Measurements from ENCODE around the gene KANSL1. TPM values are rescaled to one million over a fixed set of nuclear protein-coding genes. Genes with fewer than 3 reads are reported as not detected.

KANSL1 gene
- total and polyA plus RNA-seq, 2 donors (not counting 1 experiment from before 2014, with no cell fraction given) = 36.8 to 233 TPM

DNA sequence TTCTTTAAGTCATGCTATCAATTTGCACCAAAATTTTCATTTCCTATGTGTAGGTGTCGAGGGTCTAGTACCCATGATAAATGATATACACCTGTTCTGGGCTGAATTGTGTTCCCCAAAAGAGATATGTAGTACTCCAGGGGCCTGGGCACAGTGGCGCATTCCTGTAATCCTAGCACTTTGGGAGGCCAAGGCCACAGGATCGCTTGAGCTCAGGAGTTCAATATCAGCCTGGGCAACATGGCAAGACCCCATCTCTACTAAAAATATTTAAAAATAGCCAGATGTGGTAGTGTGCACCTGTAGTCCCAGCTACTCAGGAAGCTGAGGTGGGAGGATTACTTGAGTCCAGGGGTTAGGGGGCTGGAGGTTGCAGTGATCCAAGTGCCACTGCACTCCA lies 23.5 kb upstream of the KANSL1 start:
- Histone ChIP-seq H4K20me1 (ENCODE audit: control insufficient read depth, insufficient read depth, low read length, poor library complexity, severe bottlenecking) (no peaks in the 10 kb centered on the region), H2AFZ (ENCODE audit: insufficient read depth, low read depth, low read length, poor library complexity, severe bottlenecking) (no peak overlapping the region), H3K4me1 (ENCODE audit: control insufficient read depth in 2 of 2, insufficient read depth in 2 of 2, low read length in 2 of 2) (no peaks in the 10 kb centered on the region), H3K9me3 (ENCODE audit: control extremely low read depth in 1 of 3, control insufficient read depth in 2 of 3, insufficient read depth in 1 of 3, low read length in 2 of 3) (no peaks in the 10 kb centered on the region), H3K36me3 (replicated peaks in 1 of 2; ENCODE audit: control extremely low read depth in 1 of 2, control insufficient read depth in 1 of 2, extremely low read depth in 1 of 2, insufficient read depth in 2 of 2, low read length in 1 of 2) (peaks cover 0 to 2% of the 10 kb centered on the region in 2 experiments), H3K79me2 (ENCODE audit: control insufficient read depth, insufficient read depth, low read length) (no peaks in the 10 kb centered on the region), H3K9ac (ENCODE audit: low read length) (no peak overlapping the region), H3K27ac (ENCODE audit: low read length in 2 of 2) (no peak overlapping the region), H3K4me3 (ENCODE audit: control extremely low read depth in 1 of 5, extremely low read depth in 1 of 5, insufficient read depth in 1 of 5, low read depth in 2 of 5, low read length in 4 of 5) (no peak overlapping the region), H3K27me3 (replicated peaks in 1 of 4; ENCODE audit: control extremely low read depth in 1 of 4, control insufficient read depth in 3 of 4, insufficient read depth in 4 of 4, low read length in 3 of 4) (no peaks in the 10 kb centered on the region), H3K4me2 (replicated peaks; ENCODE audit: low read depth, low read length, poor library complexity, severe bottlenecking) (no peak overlapping the region)
- WGBS (ENCODE audit: insufficient coverage) = 86% methylated on average over 1 of the region's 3 CpGs
- H3K27ac Mint-ChIP-seq = no peak overlapping the region
- intact Hi-C loops (cut with micrococcal nuclease) = loop anchor here (10.0 kb wide), 1 partner anchor 592 kb away; no protein-coding TSS in a partner anchor
- DNase-seq = no peak
- POLR2A ChIA-PET = interaction anchor here (0.6 kb wide), 1 partner anchor 24 kb away, joined by 3 read pairs; no protein-coding TSS in a partner anchor
- TF ChIP-seq, protein P1, sequence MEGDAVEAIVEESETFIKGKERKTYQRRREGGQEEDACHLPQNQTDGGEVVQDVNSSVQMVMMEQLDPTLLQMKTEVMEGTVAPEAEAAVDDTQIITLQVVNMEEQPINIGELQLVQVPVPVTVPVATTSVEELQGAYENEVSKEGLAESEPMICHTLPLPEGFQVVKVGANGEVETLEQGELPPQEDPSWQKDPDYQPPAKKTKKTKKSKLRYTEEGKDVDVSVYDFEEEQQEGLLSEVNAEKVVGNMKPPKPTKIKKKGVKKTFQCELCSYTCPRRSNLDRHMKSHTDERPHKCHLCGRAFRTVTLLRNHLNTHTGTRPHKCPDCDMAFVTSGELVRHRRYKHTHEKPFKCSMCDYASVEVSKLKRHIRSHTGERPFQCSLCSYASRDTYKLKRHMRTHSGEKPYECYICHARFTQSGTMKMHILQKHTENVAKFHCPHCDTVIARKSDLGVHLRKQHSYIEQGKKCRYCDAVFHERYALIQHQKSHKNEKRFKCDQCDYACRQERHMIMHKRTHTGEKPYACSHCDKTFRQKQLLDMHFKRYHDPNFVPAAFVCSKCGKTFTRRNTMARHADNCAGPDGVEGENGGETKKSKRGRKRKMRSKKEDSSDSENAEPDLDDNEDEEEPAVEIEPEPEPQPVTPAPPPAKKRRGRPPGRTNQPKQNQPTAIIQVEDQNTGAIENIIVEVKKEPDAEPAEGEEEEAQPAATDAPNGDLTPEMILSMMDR (IDR thresholded peaks at IDR 0.05) = no peak
- no peak for TF ChIP-seq EZH2 (IDR thresholded peaks at IDR 0.05; ENCODE audit: borderline replicate concordance, insufficient read depth, low read depth, low read length, poor library complexity, severe bottlenecking)
- no peak for ATAC-seq (ENCODE audit: low read depth)
- H3K9me3 Mint-ChIP-seq (ENCODE audit: insufficient read depth) = no peaks in the 10 kb centered on the region
- CTCF ChIA-PET = interaction anchor here (2.8 to 3.0 kb wide), 2 partner anchors 18 to 172 kb away, joined by 9 to 10 read pairs; no protein-coding TSS in a partner anchor
- H3K4me3 Mint-ChIP-seq = no peak overlapping the region
- H3K27me3 Mint-ChIP-seq = no peaks in the 10 kb centered on the region
- peaks cover 5% of the 10 kb centered on the region for H3K4me1 Mint-ChIP-seq

DNA sequence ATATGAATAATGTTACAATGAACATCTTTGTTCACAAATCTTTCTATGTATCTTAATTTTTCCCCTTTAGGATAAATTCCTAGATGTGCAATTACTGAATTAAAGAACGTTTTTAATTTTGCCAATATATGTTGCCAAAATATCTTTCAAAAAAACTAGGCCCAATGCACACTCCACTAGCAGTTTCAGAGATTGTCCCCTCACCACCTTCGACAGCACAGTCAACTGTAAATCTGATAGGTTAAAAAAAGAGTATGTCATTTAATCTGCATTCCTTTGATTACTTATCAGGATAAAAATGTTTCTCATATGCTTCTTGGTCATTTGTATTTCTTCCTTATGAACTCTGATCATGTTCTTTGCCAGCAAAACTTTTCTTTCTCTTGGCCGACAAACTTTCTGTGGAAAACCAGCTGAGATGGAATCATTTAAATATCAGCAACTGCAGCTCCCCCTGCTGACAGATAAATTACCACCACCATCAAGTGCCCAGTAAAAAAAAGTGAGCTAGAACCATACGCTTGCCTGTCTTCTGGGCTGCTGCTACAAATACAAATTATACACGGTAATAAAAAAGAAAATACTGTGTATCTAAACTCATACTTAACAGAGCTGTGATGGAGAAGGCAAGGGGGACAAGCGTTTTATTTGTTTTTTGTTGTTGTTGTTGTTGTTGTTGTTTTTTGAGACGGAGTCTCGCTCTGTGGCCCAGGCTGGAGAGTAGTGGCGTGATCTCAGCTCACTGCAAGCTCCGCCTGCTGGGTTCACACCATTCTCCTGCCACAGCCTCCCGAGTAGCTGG lies 19.6 kb upstream of the KANSL1 start:
- H4K20me1 ChIP-seq (ENCODE audit: control insufficient read depth, insufficient read depth, low read length, poor library complexity, severe bottlenecking) = no peaks in the 10 kb centered on the region
- intact Hi-C loops (cut with micrococcal nuclease) = loop anchor here (1.0 to 10.0 kb wide), 2 partner anchors 18 to 588 kb away; no protein-coding TSS in a partner anchor
- no peak overlapping the region for H3K4me2 ChIP-seq (replicated peaks; ENCODE audit: low read depth, low read length, poor library complexity, severe bottlenecking)
- peaks cover 5% of the 10 kb centered on the region for H3K4me1 Mint-ChIP-seq
- no peak overlapping the region for H3K27ac Mint-ChIP-seq
- no peak overlapping the region for H3K9ac ChIP-seq (ENCODE audit: low read length)
- no peak for TF ChIP-seq EZH2 (IDR thresholded peaks at IDR 0.05; ENCODE audit: borderline replicate concordance, insufficient read depth, low read depth, low read length, poor library complexity, severe bottlenecking)
- TF ChIP-seq, protein P1 (IDR thresholded peaks at IDR 0.05) = peak; percentile 91
- H3K4me1 ChIP-seq (ENCODE audit: control insufficient read depth in 2 of 2, insufficient read depth in 2 of 2, low read length in 2 of 2) = no peaks in the 10 kb centered on the region
- peaks cover 13% of the 10 kb centered on the region for H3K79me2 ChIP-seq (ENCODE audit: control insufficient read depth, insufficient read depth, low read length)
- peak overlapping the region; percentile 45 for H2AFZ ChIP-seq (ENCODE audit: insufficient read depth, low read depth, low read length, poor library complexity, severe bottlenecking)
- H3K9me3 Mint-ChIP-seq (ENCODE audit: insufficient read depth) = no peaks in the 10 kb centered on the region
- CTCF ChIA-PET = interaction anchor here (0.5 to 5.9 kb wide), 29 partner anchors 12 to 223 kb away, joined by 3 to 126 read pairs (median 4); partner anchors contain the start of gene KANSL1
- peaks cover 0 to 2% of the 10 kb centered on the region in 2 experiments for H3K36me3 ChIP-seq (replicated peaks in 1 of 2; ENCODE audit: control extremely low read depth in 1 of 2, control insufficient read depth in 1 of 2, extremely low read depth in 1 of 2, insufficient read depth in 2 of 2, low read length in 1 of 2)
- H3K4me3 ChIP-seq (ENCODE audit: control extremely low read depth in 1 of 5, extremely low read depth in 1 of 5, insufficient read depth in 1 of 5, low read depth in 2 of 5, low read length in 4 of 5) = no peak overlapping the region
- no peaks in the 10 kb centered on the region for H3K27me3 Mint-ChIP-seq
- no peak overlapping the region for H3K27ac ChIP-seq (ENCODE audit: low read length in 2 of 2)
- WGBS (ENCODE audit: insufficient coverage) = 100% methylated on average over 3 of the region's 11 CpGs
- peak; percentile 51 for ATAC-seq (ENCODE audit: low read depth)
- H3K9me3 ChIP-seq (ENCODE audit: control extremely low read depth in 1 of 3, control insufficient read depth in 2 of 3, insufficient read depth in 1 of 3, low read length in 2 of 3) = no peaks in the 10 kb centered on the region
- H3K4me3 Mint-ChIP-seq = no peak overlapping the region
- POLR2A ChIA-PET = no interaction called here
- H3K27me3 ChIP-seq (replicated peaks in 1 of 4; ENCODE audit: control extremely low read depth in 1 of 4, control insufficient read depth in 3 of 4, insufficient read depth in 4 of 4, low read length in 3 of 4) = no peaks in the 10 kb centered on the region
- peak; percentile 79 for DNase-seq
